Superior temporal gyrus (tissue), 1 donor: ENCODE measurements around the gene AGBL5.

Experiments
- DNase-seq: peaks from one replicate; pipeline ENCODE4 v3.0.0-alpha.2; 2016; ENCODE audit errors: extremely low spot score

Gene AGBL5, protein sequence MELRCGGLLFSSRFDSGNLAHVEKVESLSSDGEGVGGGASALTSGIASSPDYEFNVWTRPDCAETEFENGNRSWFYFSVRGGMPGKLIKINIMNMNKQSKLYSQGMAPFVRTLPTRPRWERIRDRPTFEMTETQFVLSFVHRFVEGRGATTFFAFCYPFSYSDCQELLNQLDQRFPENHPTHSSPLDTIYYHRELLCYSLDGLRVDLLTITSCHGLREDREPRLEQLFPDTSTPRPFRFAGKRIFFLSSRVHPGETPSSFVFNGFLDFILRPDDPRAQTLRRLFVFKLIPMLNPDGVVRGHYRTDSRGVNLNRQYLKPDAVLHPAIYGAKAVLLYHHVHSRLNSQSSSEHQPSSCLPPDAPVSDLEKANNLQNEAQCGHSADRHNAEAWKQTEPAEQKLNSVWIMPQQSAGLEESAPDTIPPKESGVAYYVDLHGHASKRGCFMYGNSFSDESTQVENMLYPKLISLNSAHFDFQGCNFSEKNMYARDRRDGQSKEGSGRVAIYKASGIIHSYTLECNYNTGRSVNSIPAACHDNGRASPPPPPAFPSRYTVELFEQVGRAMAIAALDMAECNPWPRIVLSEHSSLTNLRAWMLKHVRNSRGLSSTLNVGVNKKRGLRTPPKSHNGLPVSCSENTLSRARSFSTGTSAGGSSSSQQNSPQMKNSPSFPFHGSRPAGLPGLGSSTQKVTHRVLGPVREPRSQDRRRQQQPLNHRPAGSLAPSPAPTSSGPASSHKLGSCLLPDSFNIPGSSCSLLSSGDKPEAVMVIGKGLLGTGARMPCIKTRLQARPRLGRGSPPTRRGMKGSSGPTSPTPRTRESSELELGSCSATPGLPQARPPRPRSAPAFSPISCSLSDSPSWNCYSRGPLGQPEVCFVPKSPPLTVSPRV

DNA sequence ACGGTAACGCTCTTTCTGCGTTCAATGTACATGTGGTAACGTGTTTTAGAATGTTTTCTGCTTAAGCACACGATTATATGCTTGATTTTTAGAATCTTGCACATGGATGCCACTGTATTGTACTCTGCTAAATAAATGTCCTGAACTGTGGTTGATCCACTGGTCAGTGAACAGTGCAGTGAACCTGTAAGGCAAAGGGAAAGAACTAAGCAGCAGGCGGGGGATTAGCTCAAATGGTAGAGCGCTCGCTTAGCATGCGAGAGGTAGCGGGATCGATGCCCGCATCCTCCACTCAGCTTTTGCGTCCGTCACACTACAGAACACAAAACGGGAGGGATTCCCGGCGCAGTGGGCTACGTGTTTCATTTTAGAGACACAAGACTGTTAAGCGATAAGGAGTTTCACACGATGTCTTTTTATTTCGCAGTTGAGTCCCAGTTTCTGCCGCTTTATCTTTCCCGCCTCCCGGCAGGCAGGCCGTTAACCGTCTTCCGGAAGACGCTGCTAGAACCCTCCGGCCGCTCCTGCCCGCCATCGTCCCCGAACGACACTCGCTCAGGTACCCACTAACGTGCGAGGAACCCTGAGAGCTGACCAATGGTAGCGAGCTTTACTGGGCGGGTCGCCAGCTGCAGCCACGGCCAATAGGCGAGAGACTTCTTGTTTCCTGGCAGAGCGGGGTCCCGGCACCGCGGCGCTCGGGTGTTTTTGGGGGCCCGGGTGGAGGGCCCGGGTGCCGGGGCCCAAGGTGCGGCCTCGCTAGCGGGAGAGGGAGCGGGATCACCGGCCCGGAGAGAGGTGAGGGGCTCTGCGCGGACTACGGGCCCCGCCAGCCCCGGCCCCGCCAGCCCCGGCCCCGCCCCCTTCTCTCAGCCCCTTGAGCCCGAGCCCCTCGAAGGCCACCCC lies at the start of gene AGBL5:
Gene AGBL5 (plus strand): TSS at position 673 of the 906 bp plus-strand sequence. CDS start 1,291 bp downstream, outside the sequence.
- DNase-seq, result peak; percentile 97

DNA sequence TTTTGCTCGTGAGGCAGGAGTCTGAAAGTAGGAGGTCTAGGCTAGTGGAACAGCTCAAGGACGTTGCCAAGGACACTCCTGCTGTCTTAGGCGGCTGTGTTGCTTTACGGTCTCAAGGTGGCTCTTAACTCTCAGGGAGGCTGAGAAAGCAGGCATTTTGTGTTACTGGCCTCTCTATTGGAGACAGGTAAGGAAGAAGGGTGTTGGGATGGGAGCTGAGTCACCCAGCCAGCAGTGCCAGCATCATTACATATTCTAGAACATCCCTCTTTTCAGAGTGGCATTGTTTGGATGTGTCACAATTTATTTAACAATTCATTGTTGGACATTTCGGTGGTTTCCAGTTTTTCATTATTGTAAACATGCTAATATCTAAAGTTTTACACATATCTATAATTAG lies 49.5 kb upstream of the AGBL5 start:
- no peak for DNase-seq

DNA sequence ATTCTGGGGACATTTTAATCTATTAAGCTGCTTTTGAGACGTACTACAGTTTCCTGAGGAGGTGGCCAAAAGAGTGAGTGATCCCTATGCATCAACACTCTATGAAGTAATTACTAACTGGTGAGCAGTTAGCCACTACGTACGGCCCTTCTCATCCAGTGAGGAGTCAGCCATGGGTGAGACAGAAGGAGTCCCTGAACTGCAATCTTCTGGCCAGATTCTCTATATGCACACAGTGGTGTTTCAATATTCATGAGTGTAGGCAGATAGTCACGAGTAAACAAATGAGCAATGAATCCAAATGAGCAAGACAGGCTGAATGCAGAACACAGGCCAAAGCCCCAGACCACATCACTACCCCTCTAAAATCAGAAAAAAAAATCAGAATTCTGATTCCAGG lies 48.5 kb upstream of the AGBL5 start:
- DNase-seq, result peak; percentile 36

DNA sequence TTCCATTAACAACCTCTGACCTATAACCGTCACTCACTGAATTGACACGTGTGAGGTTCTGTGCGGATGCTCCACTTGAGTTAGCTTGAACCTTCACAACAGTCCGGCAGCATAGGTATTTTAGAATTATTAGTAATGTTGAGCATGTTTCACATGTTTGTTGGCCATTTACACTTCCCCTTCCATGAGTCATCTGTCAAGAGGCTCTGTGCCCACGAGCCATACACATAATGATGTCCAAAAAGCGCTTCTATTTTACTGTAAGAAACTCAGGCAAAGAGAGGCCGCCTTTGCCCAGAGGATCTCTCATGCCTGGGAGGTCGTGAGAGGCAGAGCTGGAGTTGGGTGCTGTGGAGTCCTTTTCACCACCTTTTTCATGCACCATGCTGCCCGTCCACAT lies 47.6 kb upstream of the AGBL5 start:
- no peak for DNase-seq

DNA sequence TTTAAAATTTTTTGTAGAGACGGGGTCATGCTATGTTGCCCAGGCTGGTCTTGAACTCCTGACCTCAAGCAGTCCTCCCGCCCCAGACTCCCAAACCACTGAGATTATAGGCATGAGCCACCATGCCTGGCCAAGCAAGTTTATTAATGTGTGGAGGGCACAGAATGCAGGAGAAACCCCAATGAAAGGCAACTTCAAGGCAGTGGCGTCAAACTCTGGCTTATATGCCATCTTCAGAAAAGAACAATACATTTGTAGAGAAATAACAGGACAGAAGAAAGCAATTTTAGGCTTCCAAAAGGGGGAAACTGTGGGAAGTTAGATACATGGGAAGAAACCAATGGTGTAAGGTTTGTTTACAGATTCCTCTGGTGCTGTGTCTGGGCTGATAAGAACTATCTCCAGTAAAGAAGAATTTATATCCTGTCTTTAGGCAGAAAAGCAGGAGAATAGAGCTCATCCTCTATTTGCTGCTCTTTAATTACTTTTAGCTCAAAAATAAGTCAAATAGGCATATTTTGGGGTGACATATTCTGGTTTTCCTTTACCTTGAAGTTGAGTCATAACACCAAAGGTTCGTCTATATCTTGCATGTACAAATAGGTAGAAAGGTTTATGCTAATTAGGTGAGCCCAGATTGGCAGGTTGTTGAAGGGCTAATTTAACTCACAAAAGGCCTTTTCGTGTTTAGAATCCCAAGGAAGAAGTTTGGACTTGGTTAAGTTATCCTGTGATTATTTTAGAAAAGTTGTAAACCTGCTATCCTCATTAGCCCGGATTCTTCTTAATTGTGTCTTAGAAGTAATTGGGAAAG lies 44.7 kb upstream of the AGBL5 start:
- no peak for DNase-seq

DNA sequence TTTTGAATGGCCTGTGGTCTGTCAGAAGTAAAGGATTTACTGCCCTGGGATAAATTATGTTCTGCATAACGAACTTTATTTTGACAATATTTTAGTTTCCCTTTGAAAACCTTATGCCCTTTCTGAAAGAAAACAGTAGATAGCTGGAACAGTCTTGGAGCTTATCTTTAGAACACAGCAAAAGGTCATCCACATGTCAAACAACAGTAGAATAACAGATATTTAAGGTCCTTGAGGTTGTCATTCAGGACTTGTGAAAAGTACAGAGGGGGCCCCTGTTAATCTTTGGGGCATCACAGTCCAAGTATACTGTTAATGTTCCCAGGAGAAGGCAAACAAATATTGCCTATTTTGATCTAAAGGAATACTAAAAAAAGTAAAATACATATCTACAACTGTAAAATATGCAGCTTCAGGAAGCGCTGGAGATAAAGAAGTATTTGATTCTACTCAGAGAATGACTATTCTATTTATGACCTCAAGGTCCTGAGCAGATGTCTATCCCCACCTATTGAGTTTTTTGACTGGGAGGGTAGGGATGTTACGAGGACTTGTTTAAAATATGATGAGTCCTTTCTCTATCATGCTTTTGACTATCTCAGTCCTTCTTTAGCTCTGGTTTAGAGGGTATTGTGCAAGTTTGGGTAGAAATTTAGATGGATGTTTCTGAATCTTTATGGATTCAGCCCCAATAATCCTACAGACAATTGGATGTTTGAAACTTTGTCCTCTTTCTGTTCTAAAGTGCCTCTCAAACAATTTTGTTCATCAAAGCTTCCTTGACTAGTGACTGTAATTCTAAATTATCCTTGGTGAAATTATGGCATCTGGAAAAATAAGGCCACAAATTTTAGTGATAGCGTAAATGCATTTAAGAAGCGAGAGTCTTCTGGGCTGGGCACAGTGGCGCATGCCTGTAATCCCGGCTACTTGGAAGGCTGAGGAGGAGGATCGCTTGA lies 43.8 kb upstream of the AGBL5 start:
- no peak for DNase-seq

DNA sequence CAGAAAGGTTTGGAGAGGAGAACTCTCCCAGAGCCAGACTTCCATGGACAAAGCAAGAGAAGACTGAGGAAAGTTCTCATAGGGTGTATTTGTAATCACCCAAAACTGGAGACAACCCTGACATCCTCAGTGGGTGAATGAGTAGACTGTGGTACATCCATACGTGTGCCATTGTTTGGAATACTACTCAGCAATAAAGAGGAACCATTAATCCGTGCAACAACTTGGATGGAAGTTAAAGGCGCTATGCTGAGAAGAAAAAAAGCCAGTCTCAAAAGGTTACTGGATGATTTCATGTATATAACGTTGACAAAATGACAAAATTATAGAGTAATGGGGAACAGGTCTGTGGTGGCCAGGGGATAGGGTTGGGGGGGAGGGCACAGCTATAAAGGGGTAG lies 42.8 kb upstream of the AGBL5 start:
- DNase-seq, result no peak

DNA sequence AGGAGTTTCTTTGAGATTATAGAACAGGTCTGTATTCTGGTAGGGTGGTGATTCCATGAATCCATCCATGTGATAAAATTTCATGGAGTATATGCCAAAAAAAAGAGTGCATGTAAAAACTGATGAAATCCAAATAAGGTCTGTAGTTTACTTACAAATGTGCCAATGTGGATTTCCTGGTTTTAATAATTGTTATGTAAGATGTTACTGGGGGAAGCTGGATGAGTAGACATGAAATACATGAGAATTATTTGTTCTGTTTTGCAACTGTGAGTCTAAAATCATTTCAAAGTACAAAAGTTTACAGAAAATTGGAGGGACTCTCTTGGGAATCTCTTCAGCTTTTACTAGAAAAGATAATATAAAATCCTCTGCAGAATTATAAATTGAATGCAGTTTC lies 42.4 kb upstream of the AGBL5 start:
- no peak for DNase-seq

DNA sequence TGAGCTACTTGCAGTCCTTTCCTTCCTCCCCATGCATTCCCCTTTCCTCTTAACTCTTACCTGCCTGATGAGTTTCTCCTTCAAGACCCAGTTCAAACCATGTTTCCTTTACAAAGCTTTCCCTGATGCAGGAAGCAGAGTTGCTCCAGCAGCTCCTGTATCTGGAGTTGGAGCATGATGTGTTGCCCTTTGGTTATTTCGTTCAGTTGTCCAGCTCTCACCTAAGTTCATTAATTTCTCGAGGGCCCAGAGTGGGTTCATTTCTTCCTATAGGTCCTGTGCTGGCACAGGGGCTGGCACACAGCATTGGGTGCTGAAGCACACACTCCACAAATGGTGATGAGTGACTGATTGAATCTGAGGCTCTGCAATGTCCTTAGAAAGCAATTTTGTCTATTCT lies 41.8 kb upstream of the AGBL5 start:
- DNase-seq, result no peak

DNA sequence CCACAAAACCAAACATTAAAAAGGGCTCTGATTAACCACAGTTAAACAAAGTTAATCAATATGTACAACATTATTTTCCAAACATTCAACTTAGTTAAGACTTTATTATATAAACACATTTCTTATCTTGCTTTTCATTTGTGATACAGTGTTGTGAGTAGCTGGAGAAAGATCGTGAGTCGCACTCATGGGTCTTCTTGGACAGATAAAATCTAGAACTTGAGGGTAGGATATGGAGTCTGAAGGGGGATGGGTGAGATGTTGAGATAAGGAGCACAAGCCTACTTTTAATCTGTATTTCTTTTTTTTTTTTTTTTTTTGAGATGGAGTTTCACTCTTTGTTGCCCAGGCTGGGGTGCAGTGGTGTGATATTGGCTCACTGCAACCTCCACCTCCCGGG lies 41.3 kb upstream of the AGBL5 start:
- no peak for DNase-seq

DNA sequence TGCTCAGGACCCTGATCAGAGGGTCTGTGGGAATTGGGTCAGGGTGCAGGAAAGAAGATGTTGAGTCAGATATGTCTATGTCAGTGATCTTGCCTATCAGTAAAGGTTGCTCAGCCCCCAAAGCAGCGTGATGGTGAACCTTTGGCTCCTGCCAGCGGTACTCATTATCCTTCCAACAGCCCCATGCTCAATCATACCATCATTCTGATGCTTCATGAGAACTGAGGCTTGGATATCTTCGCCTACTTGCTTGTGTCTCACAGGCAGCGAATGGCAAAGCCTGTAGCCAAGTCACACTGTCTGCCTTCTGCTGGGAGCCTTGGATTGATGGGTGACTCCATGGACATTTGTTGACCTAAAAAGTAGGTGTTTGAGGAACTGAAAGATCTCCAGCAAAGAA lies 37.7 kb upstream of the AGBL5 start:
- DNase-seq, result no peak

DNA sequence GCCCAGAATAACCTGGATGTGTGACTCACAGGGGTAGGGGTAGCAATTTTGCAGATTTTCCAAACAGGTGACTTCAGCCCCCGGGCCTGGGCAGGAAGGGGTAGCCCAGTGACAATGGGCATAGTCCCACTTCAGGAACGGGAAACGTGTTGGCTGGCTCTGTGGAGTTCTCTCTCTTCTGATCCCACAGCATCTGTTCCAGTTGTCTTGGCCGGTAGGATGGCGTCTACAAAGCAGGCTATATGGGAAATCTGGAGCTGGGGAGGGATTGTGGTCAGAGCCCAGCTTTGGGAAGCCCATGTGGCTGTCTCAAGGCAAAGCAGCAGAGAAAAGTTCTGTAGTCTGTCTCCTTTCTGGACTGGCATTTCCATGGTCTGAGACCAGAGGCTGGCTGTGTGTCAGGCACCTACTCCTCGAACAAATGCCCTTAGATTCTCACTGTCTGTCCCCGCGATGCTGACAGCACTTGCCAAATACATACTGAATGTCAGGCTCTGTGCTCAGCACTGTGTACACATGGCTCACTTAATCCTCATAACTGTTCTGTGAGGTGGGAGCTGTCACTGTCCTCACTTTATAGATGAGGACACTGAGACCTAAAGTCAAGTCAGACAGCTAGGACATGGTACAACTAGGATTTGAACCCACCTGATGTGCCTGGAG lies 36.6 kb upstream of the AGBL5 start:
- DNase-seq, result peak; percentile 40

DNA sequence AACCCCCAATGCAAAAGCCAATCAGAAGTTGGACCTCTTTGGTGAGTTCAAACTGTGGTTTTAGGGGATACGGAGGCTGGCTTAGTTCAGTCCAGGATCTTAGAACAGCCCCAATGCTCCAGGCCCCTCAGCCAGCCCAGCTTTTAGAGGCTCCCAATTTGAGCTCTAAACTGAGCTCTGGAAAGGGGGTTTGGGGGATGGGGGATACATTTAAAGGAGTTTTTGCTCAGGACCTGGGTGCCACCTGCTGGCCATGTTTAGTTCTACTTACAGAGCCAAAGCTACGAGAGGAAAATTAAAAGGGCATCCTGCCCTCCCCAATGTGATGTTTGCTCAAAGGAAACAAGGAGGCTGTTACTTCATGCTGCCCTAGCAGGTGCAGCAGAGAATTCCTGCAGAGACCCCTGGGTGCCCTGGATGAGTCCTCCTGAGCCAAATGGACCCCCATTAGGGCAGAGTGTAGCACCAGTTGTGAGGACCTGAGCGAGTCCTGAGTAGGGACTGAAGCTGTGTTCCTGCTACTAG lies 34.6 kb upstream of the AGBL5 start:
- DNase-seq, result peak; percentile 79

DNA sequence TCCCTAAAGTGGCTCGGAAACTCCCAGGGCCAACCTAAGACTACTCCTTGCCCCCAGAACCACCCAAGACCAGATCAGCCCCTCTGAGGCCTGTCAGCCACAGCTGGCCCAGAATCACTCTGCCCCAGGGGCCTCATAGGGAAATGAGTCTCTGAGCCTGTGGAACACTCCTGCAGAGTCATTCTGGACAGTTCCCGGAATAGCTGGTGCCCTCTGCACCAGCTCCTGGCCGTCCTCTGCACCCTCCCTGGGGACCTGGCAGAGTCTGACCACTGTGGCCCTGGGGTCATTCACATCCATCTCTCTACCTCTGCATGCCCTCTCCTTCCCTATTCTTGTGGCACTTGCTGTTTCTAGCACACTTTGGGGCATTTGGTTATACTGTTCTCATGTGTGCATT lies 33.3 kb upstream of the AGBL5 start:
- no peak for DNase-seq

DNA sequence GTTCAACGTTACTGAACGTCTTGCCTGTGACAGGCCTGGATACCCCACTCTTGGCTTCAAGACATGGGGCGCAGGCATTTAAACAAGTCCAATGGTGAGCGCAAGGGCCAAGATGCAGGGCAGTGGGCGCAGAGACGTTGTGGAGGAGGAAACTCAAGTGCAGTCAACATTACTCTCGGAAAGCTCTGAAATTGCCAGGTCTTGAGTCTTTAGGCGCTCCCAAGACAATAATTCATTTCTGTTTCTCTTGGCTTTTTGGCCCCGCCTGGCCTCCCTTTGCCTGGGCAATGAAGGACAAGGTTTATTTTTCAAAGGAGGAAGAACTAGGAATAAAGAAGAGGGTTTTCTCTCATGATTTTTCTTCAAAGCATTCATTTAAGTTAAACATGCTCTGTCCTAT lies 32.0 kb upstream of the AGBL5 start:
- no peak for DNase-seq

DNA sequence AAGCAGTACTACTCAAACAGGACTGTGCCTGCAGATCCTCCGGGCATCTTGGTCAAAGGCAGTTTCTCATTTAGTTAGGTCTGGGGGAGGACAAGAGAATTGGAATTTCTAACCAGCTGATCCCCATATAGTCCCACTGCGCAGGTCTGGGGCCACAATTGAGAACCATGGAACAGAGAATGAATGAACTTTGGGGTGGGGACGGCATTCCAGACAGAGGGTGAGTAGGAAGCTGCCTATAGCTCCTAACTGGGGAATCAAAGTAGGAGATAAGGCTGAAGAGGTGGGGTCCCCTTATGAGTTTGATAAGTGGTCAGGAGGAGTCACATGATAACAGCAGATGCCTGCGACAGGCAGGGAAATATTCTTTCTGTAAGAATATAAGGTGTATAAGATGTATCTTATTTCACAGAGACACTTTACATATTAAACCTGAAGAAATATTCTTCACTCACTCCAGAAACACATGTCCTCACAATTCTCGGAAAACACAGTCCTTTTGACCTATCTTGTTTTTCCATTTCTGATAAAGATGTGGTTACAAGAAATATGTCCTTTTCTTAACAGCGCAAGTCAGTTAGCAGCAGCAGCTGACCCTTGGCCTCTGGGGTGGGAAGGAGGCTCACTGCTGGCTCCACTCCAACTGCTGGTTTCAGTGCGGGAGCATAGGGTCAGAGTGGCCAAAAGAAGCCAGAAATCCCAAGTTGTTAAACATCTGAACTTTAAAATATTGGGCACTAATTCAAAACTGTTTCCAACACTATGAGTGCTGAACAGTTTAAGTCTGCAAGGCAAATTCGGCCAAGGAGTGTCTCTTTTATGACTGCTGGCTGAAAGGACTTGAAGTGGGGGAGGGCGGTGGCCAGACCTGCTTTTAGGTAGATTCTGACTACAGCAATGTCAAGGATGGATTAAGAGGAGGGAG lies 31.3 kb upstream of the AGBL5 start:
- no peak for DNase-seq

DNA sequence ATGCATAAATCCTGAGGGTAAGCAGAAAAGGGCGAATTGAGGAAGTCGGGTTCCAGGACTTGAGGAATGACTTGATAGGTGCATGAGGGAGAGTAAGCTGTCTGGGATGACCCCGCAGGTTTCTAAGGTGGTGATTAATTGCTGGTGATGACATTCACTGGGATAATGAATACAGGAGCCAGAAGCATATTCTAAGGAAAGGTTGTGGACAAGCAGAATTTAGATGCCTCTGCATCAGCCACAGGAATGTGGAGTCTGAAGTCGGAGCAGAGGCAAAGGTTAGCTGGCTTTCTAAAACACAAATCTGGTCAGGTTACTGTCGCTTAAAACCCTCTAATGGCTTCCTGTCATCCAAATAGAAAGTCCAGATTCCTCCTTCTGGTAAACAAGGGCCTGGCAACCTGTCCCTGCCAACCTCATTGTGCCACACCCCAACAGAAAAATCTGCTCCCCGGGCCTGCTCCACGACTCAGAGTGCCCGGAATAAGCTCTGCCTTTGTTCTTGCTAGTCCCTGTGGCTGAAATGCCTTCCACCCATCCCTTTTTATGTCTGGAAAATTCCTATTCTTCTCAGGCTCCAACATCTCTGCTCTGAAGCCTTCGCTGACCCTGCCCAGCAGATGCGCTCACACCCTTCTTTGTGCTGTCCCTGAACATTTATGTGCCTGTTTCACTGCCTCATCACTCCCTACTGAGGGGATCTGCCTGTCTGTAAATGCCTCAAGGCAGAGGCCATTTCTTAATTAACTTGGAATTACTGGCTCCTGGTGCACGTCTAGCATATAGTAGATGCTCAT lies 30.0 kb upstream of the AGBL5 start:
- no peak for DNase-seq
